HepG2 (cell line): Measurements from ENCODE around the gene CYP4A22. TPM values are rescaled to one million over a fixed set of nuclear protein-coding genes. Genes with fewer than 3 reads are reported as not detected.

ENCODE experiments used
- ATAC-seq: fragments of 200-7000 bp; cut with Tn5 transposase; 3 replicates; pipeline ENCODE4 v1.9.1; 2020; ENCODE audit warnings: mild to moderate bottlenecking, moderate library complexity
- BruUV-seq: library from RNA; stranded (reverse); fragments of 400-500 nt; replicated peaks from 2 replicates; lab custom pipeline; 2021; lab: Mats Ljungman, UMichigan
- CTCF ChIA-PET: fragments of 300-600 bp; formaldehyde crosslinking; extraction: SDS; loops from one replicate; lab custom pipeline; 2021; ENCODE audit warnings: low total read pairs, inconsistent platforms, low intra/inter-chr PET ratio; lab: Yijun Ruan, JAX
- POLR2A ChIA-PET: fragments of 350-600 bp; sonication (Branson Sonifier 250); formaldehyde crosslinking; loops from one replicate; lab custom pipeline; 2020; ENCODE audit warnings: antibody characterized with exemption, inconsistent platforms; lab: Yijun Ruan, JAX
- DNase-seq: peaks from one replicate; pipeline ENCODE4 v3.0.0-alpha.2; 2015; ENCODE audit warnings: low spot score
- FAIRE-seq: peaks from 3 replicates; lab custom pipeline; 2011; peaks lifted over from hg19 to GRCh38; lab: Jason Lieb, UNC
- H2AFZ ChIP-seq: one replicate; pipeline ENCODE4 v1.6.1; 2011; ENCODE audit warnings: low read length, inconsistent platforms
- H3K27ac ChIP-seq: fragments of 300-600 bp; 3 replicates; pipeline ENCODE4 v1.8.0; 2011; ENCODE audit warnings: mixed run types, mild to moderate bottlenecking, mixed read lengths, low read length, inconsistent platforms; ENCODE audit not compliant: insufficient read depth; ENCODE audit errors: extremely low read length
- H3K27me3 ChIP-seq, 2 experiments: fragments of 200-600 bp in 1 of 2; 2 replicates in 1 of 2; 3 replicates in 1 of 2; pipeline versions ENCODE4 v1.6.0 to v1.8.0; 2011; ENCODE audit warnings: low read length in 2 of 2, mild to moderate bottlenecking in 2 of 2, moderate library complexity in 2 of 2, inconsistent platforms in 1 of 2; ENCODE audit not compliant: insufficient read depth in 2 of 2, control insufficient read depth in 1 of 2
- H3K36me3 ChIP-seq, 2 experiments: fragments of 200-600 bp in 1 of 2; replicated peaks in 1 of 2; 2 replicates in 1 of 2; 3 replicates in 1 of 2; pipeline versions ENCODE4 v1.5.1 to v1.8.0; 2011; ENCODE audit warnings: low read length in 2 of 2, inconsistent platforms in 1 of 2; ENCODE audit not compliant: insufficient read depth in 2 of 2, control insufficient read depth in 1 of 2
- H3K4me1 ChIP-seq: 2 replicates; pipeline ENCODE4 v1.5.1; 2012; ENCODE audit warnings: low read length, inconsistent platforms; ENCODE audit not compliant: insufficient read depth
- H3K4me2 ChIP-seq: 2 replicates; pipeline ENCODE4 v1.6.0; 2011; ENCODE audit warnings: low read depth, low read length, inconsistent platforms
- H3K4me3 ChIP-seq, 3 experiments: fragments of 200-600 bp in 1 of 3; sonication (generic), shearing (Covaris generic) in 1 of 3; replicated peaks in 1 of 3; 2 replicates each; pipeline ENCODE4 v1.5.1; 2011 to 2016; ENCODE audit warnings: low read length in 3 of 3, inconsistent platforms in 2 of 3, low read depth in 2 of 3, mild to moderate bottlenecking in 2 of 3, control low read depth in 1 of 3, mixed read lengths in 1 of 3; ENCODE audit not compliant: insufficient read depth in 1 of 3
- H3K79me2 ChIP-seq: one replicate; pipeline ENCODE4 v1.6.1; 2011; ENCODE audit warnings: low read length, inconsistent platforms; ENCODE audit not compliant: insufficient read depth
- H3K9ac ChIP-seq: 2 replicates; pipeline ENCODE4 v1.6.0; 2011; ENCODE audit warnings: mild to moderate bottlenecking, low read depth, low read length, inconsistent platforms; ENCODE audit not compliant: insufficient read depth
- H3K9me3 ChIP-seq: 2 replicates; pipeline ENCODE4 v1.5.1; 2012; ENCODE audit warnings: mild to moderate bottlenecking, low read length
- H4K20me1 ChIP-seq: 2 replicates; pipeline ENCODE4 v1.6.0; 2011; ENCODE audit warnings: inconsistent platforms, mild to moderate bottlenecking, low read length, moderate library complexity; ENCODE audit not compliant: insufficient read depth
- BORCS8-MEF2B ChIP-seq: sonication (generic); formaldehyde crosslinking; IDR thresholded peaks from 2 replicates; pipeline ENCODE4 v1.8.0; 2022; ENCODE audit warnings: mild to moderate bottlenecking, missing genetic modification reagents
- BRCA1 ChIP-seq: sonication (generic); formaldehyde crosslinking; IDR thresholded peaks from 2 replicates; pipeline ENCODE4 v1.4.0; 2020; ENCODE audit warnings: missing genetic modification reagents
- MED8 ChIP-seq: sonication (generic); formaldehyde crosslinking; IDR thresholded peaks from 2 replicates; pipeline ENCODE4 v1.8.1; 2023; ENCODE audit warnings: mild to moderate bottlenecking, missing genetic modification reagents; ENCODE audit not compliant: insufficient replicate concordance
- SKIL ChIP-seq: sonication (generic); formaldehyde crosslinking; IDR thresholded peaks from 2 replicates; pipeline ENCODE4 v1.8.0; 2022; ENCODE audit warnings: missing genetic modification reagents, mild to moderate bottlenecking, moderate library complexity, borderline replicate concordance
- ZNF20 ChIP-seq: sonication (generic); formaldehyde crosslinking; IDR thresholded peaks from 2 replicates; pipeline ENCODE4 v1.4.0; 2020; ENCODE audit warnings: mild to moderate bottlenecking, moderate library complexity, missing genetic modification reagents
- ZNF609 ChIP-seq: sonication (generic); formaldehyde crosslinking; IDR thresholded peaks from 2 replicates; pipeline ENCODE4 v1.4.0; 2020; ENCODE audit warnings: mild to moderate bottlenecking, missing genetic modification reagents, borderline replicate concordance
- ZNF891 ChIP-seq: sonication (generic); formaldehyde crosslinking; IDR thresholded peaks from 2 replicates; pipeline ENCODE4 v1.5.0; 2020; ENCODE audit warnings: mild to moderate bottlenecking, missing genetic modification reagents
- in situ Hi-C: cut with HindIII; loops from 2 replicates; pipeline ENCODE4 v1.10.0; 2017; ENCODE audit warnings: low pct_unique_long_range_greater_than_20kb; ENCODE audit not compliant: extremely low pct_ligation_motif_present
- intact Hi-C: fragments of 100-400 bp; cut with micrococcal nuclease; formaldehyde crosslinking; loops from one replicate; pipeline ENCODE4 v1.10.0; 2022; ENCODE audit not compliant: unreplicated experiment
- polyA plus RNA-seq, 8 experiments: library from polyadenylated mRNA; depleted of rRNA in 3 of 8; stranded (reverse) in 7 of 8; unstranded in 1 of 8; fragments of >200 nt; fragmentation: Illumina TruSeq in 4 of 8; extraction: Trizol in 4 of 8; gene quantifications; 2 replicates each; pipeline versions ENCODE4 v1.2.1 to v1.2.3, GENCODE V29; 2011 to 2016; ENCODE audit warnings: low read depth in 4 of 8, missing spikeins in 1 of 8, mixed read lengths in 1 of 8; ENCODE audit not compliant: insufficient read depth in 1 of 8
- total RNA-seq, 5 experiments: library from RNA; depleted of rRNA; stranded (reverse); fragments of >200 nt; fragmentation: Illumina TruSeq; extraction: Trizol; gene quantifications; 2 replicates each; pipeline ENCODE4 v1.2.3, GENCODE V29; 2016; ENCODE audit warnings: low read depth in 1 of 5

The CYP4A22 gene
- total and polyA plus RNA-seq, 2 of the 13 experiments (the other 11 are each of a cell fraction or from before 2014, with no cell fraction given): not detected

- in situ Hi-C loops: loop anchor here (25.0 kb wide), 1 partner anchor 538 kb away; no protein-coding TSS in a partner anchor
- Histone ChIP-seq H3K4me3 (no peak overlapping the region), H3K9ac (no peak overlapping the region), H3K79me2 (no peaks in the 10 kb centered on the region), H3K4me1 (peaks cover 39% of the 10 kb centered on the region), H3K27ac (no peak overlapping the region), H3K36me3 (no peaks in the 10 kb centered on the region), H3K4me2 (no peak overlapping the region), H3K9me3 (no peaks in the 10 kb centered on the region), H3K27me3 (no peaks in the 10 kb centered on the region; a peak in 1 of 5 replicates), H2AFZ (no peak overlapping the region), H4K20me1 (no peaks in the 10 kb centered on the region)
- CTCF ChIA-PET: interaction anchor here (0.6 kb wide), 1 partner anchor 475 kb away, joined by 3 read pairs; no protein-coding TSS in a partner anchor
- POLR2A ChIA-PET: no interaction called here
- intact Hi-C loops: no loop called here
- no TSS peak for BruUV-seq
- ATAC-seq: no peak
- no peak for DNase-seq
- no peak for TF ChIP-seq BORCS8-MEF2B
- TF ChIP-seq BRCA1 (CRISPR knock-in tag): no peak
- TF ChIP-seq ZNF891 (CRISPR knock-in tag): no peak
- no peak for TF ChIP-seq ZNF609 (CRISPR knock-in tag)
- TF ChIP-seq MED8 (CRISPR knock-in tag): no peak
- no peak for TF ChIP-seq ZNF20 (CRISPR knock-in tag)
- TF ChIP-seq SKIL (CRISPR knock-in tag): no peak
- FAIRE-seq: no peak
These were observed 37.4 kb downstream of the CYP4A22 start for GRCh38 chr1:47174656-47175020.
